Measurements from ENCODE around the gene ZNHIT2.
A peak's percentile ranks its signal among the peaks of the same experiment; 100 is the strongest.

The ZNHIT2 gene

DNA sequence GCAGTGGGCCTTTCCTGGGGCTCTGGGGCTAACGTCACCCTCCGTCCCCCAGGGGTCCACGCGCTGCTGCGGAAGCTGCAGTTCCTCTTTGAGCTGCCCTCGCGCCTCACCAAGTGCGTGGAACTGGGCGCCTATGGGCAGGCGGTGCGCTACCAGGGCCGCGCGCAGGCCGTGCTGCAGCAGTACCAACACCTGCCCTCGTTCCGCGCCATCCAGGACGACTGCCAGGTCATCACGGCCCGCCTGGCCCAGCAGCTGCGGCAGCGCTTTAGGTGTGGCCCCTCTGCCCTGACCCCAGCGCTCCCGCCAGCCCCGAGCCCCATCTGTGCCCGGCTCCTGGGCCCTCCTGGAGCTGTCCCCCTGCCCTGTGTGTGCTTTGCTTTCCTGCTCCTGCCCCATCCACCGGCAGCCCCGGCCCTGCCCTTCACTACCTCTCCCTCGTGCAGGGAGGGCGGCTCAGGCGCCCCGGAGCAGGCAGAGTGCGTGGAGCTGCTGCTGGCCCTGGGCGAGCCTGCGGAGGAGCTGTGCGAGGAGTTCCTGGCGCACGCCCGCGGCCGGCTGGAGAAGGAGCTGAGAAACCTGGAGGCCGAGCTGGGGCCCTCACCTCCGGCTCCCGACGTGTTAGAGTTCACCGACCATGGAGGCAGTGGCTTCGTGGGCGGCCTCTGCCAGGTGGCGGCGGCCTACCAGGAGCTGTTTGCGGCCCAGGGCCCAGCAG, 9.6 kb downstream of the ZNHIT2 start:
- DNase-seq (ENCODE audit: low read depth in 2 of 2, low spot score in 1 of 2), result no peak

DNA sequence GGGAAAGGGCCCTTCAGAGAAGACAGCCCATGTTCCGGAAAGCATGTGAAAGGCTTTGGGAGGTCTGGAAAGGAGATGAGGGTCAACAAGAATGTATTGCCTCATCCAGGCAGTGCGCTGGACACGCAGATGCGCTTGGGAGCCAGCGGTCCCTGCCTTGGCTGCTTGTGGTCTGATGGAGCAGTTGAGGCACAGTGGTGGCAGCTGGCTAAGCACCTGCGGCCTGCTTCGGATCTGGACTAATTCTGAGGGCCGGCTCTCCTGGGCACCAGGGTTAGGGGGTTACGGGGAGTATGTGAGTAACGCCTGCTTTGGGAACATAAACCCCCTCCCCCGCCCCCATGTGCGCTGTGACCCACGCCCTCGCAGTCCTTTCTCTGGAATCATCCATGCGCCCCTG, 10.4 kb downstream of the ZNHIT2 start:
- no peak for DNase-seq (ENCODE audit: low read depth in 2 of 2, low spot score in 1 of 2)

DNA sequence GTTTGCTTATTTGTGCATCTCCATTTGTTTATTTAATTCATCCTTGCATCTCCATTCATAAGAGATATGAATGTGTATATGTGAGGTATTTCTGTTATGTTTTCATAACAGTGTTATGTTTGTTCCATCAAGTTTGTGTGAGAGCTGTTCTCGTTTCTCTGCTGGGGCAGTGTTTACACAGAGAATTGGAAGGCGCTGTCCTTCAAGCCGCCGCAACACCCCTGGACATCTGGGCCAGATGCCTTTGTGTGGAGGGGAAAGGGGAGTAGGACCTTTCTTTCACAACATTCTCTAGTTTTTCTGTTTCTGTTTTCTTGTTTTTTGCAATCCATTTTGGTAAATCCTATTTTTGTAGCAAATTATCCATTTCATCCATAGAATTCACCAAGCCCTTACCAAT, 12.9 kb downstream of the ZNHIT2 start:
- DNase-seq (ENCODE audit: low read depth in 2 of 2, low spot score in 1 of 2), result no peak

DNA sequence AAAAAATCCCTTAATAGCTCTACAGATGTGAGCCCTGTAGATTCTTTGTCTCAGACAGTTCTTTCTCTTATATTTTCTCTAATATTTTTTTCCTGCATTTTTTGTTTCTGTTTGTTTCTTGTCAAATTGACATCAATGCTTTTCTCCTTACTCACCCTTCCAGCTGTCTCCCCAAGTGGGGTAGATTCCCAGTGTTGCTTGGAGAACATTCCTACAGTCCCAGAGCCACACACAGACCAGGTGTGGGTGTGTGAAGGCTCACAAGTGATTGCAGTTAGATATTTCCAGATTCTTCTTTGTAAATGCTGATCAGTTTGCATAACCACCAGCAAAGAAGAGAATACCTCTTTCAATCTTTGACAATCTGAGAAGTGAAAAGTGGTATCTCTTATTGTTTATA, 14.0 kb downstream of the ZNHIT2 start:
- DNase-seq (ENCODE audit: low read depth in 2 of 2, low spot score in 1 of 2), result no peak

DNA sequence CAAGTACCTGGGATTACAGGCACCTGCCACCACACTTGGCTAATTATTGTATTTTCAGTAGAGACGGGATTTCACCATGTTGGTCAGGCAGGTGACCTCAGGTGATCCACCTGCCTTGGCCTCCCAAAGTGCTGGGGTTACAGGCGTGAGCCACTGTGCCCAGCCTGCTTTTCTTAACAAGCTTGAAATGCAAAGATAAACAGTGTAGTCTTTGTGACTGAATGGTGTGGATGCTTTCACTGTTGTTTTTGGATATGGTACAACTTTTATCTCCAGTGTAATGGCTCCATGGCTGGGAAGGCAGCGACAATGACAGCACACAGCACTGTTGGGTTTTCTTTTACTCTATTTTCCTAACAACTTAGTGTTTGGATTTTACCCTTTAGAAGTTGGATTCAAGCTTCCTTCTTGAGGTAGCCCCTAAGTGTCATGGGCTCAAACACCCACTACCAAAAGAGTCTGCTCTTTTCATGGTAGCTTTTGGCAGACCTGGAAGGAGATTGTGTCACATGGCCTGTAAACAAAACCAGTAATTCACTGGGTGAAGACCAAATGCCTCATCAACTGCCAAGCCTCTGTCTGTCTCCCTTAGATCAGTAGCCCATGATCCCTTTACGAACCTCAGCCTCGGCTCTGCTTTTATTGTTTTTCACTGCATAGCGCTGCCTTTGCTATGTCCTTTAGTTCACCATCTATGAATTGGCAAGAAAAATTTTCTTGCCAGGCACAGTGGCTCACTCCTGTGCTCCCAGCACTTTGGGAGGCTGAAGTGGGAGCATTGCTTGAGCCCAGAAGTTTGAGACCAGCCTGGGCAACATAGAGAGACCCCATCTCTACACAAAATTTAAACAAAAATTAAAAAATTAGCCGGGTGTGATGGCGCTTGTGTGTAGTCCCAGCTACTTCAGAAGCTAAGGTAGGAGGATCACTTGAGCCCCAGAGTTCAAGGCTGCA, 15.1 kb downstream of the ZNHIT2 start:
- no peak for DNase-seq (ENCODE audit: low read depth in 2 of 2, low spot score in 1 of 2)

DNA sequence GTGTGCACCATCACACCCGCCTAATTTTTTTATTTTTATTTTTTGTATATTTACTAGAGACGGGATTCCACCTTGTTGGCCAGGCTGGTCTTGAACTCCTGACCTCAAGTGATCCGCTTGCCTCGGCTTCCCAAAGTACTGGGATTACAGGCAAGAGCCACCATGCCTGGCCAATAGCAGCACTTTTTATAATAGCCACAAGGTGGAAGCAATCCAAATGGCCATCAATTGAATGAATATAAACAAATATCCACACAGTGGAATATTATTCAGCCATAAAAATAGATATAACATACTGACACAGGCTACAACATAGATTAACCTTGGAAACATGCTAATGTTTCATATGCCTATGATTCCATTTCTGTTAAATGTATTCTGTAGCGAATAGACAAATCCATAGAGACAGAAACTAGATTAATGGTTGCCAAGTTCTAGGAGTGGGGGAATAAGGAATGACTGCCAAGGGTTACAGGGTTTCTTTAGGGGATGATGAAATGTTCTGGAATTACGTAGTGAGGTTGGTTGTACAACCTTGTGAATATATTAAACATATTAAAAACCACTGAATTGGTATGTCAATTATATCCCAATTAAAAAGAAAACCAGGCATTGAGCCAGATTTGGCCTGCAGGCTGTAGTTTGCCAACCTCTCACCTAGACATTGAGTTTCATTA, 16.7 kb downstream of the ZNHIT2 start:
- DNase-seq (ENCODE audit: low read depth in 2 of 2, low spot score in 1 of 2), result no peak

DNA sequence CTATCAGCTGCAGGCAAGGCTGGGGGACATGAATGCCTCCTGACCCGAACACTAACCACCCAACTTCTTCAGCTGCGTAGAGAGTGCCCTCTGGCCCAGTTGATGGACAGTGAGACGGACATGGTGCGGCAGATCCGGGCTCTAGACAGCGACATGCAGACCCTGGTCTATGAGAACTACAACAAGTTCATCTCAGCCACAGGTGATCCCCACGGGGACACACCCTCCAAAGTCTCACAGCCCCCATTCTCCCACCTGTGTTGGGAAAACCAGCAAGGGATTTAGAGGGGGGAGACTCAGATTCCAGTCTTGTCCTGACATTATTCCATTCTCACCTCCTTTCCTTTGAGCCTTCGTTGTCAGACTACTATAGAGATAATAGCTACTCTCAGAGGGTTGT, 20.6 kb downstream of the ZNHIT2 start:
- DNase-seq (ENCODE audit: low read depth in 2 of 2, low spot score in 1 of 2), result no peak

DNA sequence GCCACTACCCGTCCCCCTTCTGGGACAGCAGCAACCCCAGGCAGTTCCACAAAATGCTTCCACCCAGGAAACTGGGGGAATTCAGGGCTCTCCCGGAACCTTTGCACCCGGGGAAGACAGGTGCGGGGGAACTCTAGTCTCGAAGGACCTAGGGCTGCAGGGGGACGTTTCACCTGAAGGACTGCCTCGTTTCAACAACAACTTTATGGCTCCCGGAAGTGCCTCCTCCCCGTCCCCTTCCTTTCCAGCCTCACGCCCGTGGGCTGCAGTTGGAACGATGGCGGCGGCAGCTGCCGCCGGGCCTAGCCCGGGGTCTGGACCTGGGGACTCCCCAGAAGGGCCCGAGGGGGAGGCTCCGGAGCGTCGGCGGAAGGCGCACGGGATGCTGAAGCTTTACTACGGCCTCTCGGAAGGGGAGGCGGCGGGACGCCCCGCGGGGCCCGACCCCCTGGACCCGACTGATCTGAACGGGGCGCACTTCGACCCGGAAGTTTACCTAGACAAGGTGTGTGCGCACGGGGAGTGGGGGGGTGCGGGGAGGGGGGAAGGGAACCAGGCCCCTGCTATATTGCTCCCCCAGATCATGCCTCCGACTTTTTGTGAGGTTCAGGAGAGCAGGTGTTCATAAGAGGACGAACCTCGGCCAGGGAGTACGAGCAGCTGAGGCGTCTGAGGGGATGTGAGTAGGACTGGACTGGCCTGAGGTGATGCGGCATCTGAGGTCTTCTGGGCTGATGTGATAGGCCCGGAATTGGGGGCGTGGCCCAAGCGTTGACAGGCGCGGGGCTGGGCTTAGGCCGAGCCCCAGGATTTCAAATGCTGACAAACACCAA, 21.3 kb downstream of the ZNHIT2 start, which contains the start of gene VPS51:
VPS51 (plus strand) TSS at position 241 of the 833 bp plus-strand sequence; CDS start at position 278, 37 bp downstream.
- peak; percentile 66 for DNase-seq (ENCODE audit: low read depth in 2 of 2, low spot score in 1 of 2)

DNA sequence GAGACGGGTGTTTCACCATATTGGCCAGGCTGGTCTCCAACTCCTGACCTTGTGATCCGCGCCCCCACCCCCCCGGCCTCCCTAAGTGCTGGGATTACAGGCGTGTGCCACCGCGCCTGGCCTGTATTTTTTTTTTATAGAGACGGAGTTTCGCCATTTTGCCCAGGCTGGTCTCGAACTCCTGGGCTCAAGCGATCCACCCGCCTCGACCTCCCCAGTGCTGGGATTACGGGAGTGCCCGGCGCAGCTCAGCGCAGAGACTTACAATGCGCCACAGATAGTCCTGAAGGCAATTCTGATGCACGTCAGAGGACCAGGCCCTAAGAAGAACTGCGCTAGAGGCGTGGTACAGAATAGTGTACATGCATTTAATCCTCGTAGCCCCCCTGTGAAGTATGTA, 22.1 kb downstream of the ZNHIT2 start:
- DNase-seq (ENCODE audit: low read depth in 2 of 2, low spot score in 1 of 2), result no peak

DNA sequence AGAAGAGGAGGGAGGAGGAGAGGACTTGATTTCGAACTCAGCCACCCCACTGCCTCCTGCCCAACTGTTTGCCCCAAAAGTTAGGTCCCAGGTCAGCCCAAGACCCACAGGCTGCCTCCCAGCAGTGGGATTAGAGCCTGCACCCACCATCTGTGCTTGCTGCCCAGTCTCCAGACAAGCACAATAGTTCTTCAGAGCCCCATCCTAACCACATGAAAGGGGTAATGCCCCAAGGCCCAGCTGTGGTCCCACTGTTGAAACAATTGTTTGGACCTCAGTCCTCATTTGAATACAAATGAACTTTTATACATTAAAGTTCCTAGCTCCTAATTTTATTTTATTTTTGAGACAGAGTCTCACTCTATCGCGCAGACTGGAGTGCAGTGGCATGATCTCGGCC, 26.9 kb downstream of the ZNHIT2 start:
- DNase-seq (ENCODE audit: low read depth in 2 of 2, low spot score in 1 of 2), result no peak

DNA sequence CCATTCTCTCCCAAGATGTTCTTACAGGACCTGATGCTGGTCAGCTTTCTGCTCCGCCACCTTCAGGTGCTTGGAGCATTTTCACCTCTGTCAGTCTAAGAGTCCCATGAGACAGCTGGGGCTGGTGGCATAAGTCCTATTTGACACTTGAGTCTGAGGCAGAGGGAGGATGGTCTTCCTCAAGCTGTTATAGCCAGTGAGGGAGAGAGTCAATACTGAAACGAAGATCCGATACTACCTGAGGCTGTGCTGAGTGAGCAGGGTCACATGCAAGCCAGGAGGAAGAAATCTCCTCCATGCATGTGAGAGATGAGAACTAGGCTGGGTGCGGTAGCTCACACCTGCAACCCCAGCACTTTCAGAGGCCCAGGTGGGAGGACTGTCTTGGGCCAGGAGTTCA, 27.9 kb downstream of the ZNHIT2 start:
- DNase-seq (ENCODE audit: low read depth in 2 of 2, low spot score in 1 of 2), result no peak

DNA sequence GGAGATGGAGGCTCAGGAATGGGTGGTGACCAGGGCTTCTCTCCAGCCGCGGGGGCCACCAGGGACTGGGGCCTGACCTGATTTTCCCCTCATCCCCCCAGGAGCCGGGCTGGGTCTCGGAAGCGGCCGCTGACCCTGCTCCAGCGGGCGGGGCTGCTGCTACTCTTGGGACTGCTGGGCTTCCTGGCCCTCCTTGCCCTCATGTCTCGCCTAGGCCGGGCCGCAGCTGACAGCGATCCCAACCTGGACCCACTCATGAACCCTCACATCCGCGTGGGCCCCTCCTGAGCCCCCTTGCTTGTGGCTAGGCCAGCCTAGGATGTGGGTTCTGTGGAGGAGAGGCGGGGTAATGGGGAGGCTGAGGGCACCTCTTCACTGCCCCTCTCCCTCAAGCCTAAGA, 29.7 kb downstream of the ZNHIT2 start:
- no peak for DNase-seq (ENCODE audit: low read depth in 2 of 2, low spot score in 1 of 2)

DNA sequence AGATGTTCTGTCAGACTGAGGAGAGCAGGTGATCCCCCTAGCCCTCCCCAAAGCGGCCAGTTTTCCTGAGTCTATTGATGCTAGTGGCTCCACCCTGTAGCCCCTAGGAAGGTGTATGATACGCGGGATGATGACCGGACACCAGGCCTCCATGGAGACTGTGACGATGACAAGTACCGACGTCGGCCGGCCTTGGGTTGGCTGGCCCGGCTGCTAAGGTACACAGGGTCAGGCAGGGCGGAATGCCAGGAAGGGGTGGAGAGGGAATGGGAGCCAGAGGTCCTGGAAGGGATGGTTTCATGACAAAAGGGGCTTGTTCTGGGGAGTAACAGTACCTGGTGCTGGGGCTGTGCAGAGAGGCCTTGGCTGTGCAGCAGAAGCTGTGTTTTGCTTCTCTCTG, 30.3 kb downstream of the ZNHIT2 start:
- DNase-seq (ENCODE audit: low read depth in 2 of 2, low spot score in 1 of 2), result no peak

DNA sequence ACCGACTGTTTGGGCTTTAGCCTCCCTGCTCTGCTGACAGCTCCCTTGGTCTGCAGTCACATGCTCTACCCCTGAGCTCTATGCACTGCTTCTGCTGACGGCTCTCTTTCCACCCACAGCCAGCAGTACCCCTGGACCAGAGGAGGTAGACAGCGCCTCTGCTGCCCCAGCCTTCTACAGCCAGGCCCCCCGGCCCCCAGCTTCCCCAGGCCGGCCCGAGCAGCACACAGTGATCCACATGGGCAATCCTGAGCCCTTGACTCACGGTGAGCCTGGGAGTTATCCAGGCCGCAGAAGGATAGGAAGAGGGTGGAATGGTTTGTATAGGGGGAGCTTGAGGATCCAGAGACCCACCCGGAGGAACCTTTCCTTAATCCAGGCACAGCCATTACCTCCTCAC, 30.7 kb downstream of the ZNHIT2 start:
- DNase-seq (ENCODE audit: low read depth in 2 of 2, low spot score in 1 of 2), result no peak

DNA sequence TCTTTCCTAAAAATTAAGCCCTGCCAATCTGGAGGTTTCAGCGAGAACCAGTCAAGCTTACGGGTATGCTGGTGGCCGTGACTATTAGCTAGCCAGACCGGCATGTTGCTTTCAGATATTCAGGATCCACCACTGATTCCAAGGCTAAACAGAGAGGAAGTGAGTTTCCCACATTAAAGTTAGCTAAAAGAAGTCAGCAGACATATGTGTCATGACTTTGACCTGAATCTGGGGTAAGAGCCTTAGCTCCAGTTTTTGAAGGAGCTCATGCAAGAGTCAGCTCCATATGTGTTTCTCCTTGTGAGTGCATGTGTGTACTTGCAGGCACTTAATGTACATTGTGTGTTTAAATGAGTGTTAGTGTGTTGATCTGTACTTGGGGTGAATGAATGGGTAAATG, 32.1 kb downstream of the ZNHIT2 start:
- no peak for DNase-seq (ENCODE audit: low read depth in 2 of 2, low spot score in 1 of 2)

DNA sequence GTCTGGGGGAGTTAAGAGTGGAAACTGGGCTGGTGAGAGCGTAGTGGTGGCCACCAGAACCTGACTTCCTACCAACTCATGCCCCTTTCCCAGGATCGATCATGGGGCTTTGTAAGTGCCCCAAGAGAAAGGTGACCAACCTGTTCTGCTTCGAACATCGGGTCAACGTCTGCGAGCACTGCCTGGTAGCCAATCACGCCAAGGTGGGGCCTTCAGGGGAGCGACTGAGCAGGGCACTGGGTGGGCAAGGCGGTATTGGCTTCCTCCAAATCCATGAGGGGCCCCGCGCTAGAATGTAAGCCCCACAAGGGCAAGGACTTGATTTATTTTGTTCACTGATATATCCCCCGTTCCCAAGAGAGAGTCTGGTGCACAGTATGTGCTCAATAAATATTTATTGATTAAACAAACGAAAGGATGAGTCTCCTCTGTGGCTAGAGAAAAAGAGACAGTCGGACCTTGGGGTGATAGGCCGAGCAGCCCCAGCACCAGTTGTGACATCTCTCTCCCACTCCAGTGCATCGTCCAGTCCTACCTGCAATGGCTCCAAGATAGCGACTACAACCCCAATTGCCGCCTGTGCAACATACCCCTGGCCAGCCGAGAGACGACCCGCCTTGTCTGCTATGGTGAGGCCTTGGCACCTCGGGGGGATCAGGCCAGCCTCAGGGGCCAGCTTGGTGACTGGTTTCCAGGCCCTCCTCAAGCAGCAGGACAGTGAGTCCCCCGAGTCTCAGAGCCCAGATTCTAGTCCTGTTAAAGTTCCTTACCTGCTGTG, 32.7 kb downstream of the ZNHIT2 start:
- DNase-seq (ENCODE audit: low read depth in 2 of 2, low spot score in 1 of 2), result no peak

DNA sequence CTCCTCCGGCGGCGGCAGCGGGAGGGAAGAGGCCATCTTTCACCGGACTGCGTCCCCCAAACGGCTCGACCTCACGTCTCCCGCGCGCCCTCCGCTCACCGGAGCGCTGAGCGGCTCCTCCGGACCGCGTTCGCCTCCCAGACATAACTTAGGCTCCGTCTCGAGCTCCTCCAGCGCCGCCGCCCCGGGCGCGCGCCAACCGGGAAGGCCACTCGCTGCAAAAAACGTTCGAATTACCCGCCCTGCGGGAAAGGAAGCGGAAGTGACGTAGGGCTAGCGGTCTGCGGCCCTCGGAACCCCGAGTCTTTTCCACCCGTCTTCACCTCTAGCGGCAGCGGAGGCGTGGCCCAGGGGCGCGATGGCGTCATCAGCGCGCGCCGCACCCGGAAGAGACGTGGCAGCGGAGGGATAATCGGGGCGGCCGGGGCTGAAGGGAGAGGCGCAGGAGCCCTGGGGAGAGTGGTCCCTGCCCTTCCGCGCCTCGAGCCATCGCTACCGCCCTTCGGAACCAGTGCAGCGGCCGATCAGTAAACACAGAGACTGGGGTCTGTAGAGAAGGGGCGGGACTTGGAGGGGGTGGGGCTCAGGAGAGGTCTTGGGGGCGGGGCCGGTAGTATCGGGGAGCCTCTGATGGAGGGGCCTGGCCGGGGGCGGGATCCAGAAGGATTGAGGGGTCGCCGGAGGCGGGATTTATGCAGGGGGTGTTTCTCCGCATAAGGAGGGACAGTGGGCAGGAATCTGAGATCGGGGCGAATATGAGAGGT, 33.5 kb downstream of the ZNHIT2 start, which contains the start of the genes CDCA5 and ZFPL1:
CDCA5 (minus strand) TSS at position 207 of the 764 bp plus-strand sequence; CDS start at position 145, 62 bp downstream.
ZFPL1 (plus strand) TSS at position 389 of the 764 bp plus-strand sequence. CDS start 477 bp downstream, outside the sequence.
- DNase-seq (ENCODE audit: low read depth in 2 of 2, low spot score in 1 of 2), result peak; percentile 93 to 96

DNA sequence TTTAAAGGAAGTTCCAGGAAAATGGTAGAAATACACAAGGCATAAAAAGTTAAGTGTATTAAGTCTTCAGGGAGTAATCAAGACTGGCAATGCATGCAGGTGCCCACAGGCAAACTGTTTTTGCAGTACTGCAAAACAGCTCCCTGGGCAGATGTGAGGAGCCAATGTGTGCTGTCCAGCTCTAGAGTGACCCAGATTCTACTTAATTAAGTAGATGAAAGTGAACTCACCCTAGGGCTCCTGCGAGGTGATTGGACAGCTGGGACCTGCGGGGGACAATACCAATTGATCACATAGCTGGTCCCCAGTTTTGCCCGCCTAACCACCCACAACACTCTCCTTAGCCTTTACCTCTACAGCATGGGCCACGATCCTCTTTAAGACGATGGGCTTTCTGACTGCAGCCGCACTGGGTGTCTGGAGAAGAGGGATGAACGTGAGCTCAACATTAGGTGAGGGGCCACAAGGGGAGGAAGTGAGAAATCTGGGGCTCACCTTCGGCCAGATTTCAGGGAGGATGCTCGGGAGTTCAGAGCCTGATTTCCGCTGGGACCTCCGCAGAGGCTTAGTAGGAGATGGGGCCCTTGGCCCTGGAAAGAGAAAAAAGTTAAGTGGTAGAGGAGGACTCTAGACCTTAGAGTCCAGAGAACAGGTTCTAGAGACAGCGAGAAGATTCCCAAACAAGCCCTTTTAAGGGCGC, 34.2 kb downstream of the ZNHIT2 start:
- no peak for DNase-seq (ENCODE audit: low read depth in 2 of 2, low spot score in 1 of 2)

All from stimulated activated CD8-positive, alpha-beta memory T cell treated with anti-CD3 and anti-CD28 coated beads, Interleukin-4, amount 100 ng/mL, for 4 hours (primary cell).